HG02981 (cell line): ENCODE results near the gene AGBL2.
A peak's percentile ranks its signal among the peaks of the same experiment; 100 is the strongest.
"Not testable (repeated sequence)": the region's sequence is repeated elsewhere in the genome, so short reads cannot be mapped to it uniquely, and the experiment has no call there.

Experiments
- ATAC-seq: cut with Tn5 transposase; IDR thresholded peaks from one replicate; pipeline ENCODE4 v1.9.1; 2021; ENCODE audit warnings: mild to moderate bottlenecking, moderate library complexity; ENCODE audit not compliant: unreplicated experiment

The AGBL2 gene

DNA sequence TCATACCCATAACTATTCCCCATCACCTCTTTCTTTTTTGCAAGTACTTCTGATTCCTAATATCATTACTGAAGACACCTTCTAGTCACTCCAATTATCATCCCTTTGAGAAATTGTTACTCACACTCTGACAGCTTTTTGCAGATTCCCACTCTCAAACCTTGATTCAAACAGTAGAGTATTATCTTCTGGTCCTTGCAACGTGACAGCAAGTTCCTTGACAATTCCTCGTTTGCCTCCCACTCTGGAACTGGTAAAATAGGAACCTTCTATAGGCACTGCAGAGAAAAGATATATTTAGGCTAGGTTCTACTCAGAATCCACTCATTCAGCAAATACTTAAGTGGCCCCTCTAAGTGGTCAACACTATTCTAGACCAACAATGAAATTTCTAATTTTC is 23.2 kb downstream of the AGBL2 start:
- ATAC-seq, result no peak

DNA sequence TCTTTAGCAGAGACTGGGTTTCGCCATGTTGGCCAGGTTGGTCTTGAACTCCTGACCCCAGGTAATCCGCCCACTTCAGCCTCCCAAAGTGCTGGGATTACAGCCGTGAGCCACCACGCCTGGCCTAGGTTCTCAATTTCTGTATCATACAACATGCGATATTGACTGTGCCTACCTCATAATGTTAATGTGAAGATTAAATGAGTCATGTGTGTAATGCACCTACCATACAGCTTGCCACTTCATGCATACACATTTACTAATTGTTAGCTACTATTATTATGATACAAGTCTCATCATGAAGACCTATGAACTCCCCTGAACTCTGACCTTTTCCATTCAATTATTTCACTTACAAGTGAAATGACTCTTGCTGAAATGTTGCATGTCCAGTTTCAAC is 25.7 kb downstream of the AGBL2 start:
- no peak for ATAC-seq

- ATAC-seq, result no peak
Observed at GRCh38 chr11:47688991-47689390, 26.2 kb downstream of the AGBL2 start.

DNA sequence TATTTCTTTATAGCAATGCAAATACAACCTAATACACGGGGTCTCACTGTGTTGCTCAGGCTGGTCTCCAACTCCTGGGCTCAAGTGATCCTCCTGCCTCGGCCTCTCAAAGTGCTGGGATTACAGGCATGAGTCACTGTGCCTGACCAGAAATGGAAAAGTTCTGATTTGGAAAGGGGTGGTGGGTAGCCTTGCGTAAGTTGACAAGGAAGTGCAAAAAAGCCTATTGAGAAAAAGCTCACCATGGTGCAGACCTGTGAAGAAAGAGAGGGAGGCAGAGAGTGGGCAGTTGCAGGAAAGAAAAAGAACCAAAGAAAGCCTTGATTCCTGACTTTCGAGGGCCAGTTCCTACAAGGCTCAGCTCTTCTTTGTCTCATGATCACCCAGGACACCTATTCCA is 27.1 kb downstream of the AGBL2 start:
- ATAC-seq, result no peak

DNA sequence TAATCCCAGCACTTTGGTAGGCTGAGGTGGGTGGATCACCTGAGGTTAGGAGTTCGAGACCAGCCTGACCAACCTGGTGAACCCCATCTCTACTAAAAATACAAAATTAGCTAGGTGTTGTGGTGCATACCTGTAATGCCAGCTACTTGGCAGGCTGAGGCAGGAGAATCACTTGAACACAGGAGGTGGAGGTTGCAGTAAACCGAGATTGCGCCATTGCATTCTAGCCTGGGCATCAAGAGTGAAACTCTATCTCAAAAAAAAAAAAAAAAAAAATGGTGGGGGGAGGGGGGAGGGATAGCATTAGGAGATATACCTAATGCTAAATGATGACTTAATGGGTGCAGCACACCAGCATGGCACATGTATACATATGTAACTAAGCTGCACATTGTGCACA is 28.5 kb downstream of the AGBL2 start:
- ATAC-seq, result not testable (repeated sequence)

DNA sequence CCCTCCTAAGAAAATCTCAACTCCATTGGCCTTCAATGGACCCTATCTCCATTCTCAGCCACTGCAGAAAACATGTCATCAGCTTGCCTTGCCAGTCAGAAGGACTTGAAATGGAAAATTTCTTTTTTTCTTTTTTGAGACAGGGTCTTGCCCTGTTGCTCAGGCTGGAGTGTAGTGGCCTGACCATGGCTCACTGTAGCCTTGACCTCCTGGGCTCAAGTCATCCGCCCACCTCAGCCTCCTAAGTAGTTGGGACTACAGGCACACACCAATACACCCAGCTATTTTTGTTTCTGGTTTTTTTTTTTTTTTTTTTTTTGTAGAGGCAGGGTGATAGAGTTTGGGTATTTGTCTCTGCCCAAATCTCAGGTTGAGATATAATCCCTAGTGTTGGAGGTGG is 29.0 kb downstream of the AGBL2 start:
- no peak for ATAC-seq

- ATAC-seq, result no peak
Observed at GRCh38 chr11:47675851-47676250, 39.3 kb downstream of the AGBL2 start.

DNA sequence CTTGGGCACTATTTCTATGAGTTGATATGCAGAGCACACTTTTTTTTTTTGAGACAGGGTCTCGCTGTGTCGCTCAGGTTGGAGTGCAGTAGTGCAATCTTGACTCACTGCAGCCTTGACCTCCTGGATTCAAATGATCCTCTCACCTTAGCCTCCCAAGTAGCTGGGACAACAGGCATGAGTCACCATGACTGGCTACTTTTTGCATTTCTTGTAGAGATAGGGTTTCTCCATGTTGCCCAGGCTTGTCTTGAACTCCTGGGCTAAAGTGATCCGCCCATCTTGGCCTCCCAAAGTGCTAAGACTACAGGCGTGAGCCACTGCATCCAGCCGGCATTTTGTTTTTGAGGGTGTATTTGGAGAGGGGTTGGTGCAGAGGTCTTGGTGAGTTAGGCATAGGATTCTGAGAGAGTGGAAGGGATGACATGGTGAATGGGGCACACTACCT is 42.9 kb downstream of the AGBL2 start:
- no peak for ATAC-seq

DNA sequence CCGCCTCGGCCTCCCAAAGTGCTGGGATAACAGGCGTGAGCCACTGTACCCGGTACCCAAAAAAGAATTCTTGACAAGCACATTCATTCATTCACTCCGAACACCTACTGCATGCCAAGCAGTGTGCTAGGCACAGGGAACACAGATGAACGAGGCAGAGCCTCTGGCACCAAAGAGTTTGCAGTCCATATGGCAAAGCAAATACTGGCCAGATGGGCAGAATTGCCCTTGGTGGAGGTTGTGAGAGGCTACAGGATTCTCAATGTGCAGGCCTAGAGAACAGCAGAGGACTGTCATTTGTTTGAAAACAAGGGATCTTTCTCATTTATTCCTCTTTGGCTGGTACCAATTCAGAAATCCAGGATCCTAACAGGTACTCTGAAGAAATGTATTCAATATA is 45.3 kb downstream of the AGBL2 start:
- no peak for ATAC-seq

- ATAC-seq, result no peak
Observed at GRCh38 chr11:47668665-47669064, 46.5 kb downstream of the AGBL2 start.

- ATAC-seq, result no peak
Observed at GRCh38 chr11:47667555-47667954, 47.6 kb downstream of the AGBL2 start.

- ATAC-seq, result no peak
Observed at GRCh38 chr11:47667135-47667534, 48.0 kb downstream of the AGBL2 start.

- ATAC-seq, result not testable (repeated sequence)
Observed at GRCh38 chr11:47664936-47665335, 50.2 kb downstream of the AGBL2 start.

DNA sequence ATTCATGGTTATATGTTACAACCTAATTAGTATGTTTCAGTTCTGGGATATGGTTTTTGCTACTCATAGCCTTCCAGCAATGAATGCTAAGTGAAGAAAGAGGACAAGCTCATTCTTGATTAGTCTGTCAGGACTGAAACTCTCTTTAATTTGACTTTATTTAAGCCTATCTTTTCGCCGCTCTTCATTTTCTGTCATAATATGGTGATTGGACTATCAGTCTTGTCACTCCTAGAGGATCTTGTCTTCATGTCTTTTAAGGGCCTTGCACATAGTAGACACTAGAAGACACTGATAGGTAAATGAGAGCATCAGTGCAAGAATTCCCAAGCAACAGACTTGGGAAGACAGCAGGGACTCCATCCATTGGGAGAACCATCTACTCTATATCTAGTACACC is 53.9 kb downstream of the AGBL2 start:
- no peak for ATAC-seq

GRCh38 chr11:47659276-47659675 is 55.9 kb downstream of the AGBL2 start:
- no peak for ATAC-seq

DNA sequence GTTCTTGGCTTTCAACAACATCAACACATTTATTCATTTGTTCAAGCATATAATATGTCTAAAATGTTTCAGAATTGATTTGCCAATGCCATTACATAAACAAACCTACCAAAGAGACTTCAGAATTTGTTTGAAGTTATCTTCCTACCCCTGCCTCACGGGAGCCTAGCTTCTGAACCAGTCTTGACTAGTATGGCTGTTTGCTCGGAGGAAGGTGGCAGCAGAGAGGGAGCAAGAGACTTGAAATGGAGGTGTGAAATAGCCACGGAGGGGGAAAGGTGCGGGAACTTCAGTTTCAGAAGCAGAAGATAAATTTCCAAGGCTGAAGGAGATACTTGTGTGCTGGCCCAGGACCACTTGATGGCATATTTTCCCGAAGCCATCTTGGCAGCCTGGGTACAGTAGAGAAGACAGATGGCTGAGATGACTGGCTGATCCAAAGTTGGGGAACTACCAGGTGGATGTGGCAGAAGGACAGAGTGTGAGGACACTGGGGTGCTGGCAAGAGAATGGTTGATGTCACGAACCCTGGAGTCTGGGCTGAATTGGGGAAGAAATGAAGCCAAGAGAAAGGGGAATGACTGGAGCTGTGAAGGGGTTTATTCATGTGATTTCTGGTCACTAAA is 58.8 kb downstream of the AGBL2 start:
- no peak for ATAC-seq

GRCh38 chr11:47651818-47652469 is 63.2 kb downstream of the AGBL2 start:
- no peak for ATAC-seq

- ATAC-seq, result no peak
Observed at GRCh38 chr11:47649276-47649675, 65.9 kb downstream of the AGBL2 start.

DNA sequence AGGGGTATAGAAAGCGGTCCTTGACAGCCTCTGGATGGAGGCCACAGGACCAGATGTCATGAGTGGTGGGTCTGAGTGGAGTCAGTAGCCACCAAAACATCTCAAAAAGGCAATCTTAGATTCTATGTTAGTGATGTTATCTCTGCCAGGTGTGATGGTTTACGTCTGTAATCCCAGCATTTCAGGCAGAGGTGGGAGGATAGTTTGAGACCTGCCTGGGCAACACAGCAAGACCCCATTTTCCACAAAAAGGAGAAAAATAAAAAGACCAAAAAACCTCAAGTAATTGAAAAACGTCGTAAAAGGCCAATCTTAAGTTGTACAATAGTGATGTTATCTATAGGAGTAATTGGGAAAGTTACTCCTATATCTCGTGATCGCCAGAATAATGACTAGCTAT is 69.2 kb downstream of the AGBL2 start:
- no peak for ATAC-seq

DNA sequence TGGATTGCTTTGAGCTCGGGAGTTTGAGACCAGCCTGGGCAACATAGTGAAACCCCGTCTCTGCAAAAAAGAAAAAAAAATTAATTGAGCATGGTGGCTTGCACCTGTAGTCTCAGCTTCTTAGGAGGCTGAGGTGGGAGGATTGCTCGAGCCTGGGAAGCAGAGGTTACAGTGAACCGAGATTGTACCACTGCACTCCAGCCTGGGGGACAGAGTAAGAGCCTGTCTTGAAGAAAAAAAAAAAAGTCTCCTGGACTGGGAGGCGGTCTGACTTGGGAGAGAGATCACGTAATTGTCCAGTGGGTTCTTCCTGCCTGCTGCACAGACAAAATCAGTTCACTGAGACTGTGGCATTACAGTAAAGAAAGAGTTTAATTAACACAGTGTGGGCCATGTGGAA is 69.7 kb downstream of the AGBL2 start:
- no peak for ATAC-seq

DNA sequence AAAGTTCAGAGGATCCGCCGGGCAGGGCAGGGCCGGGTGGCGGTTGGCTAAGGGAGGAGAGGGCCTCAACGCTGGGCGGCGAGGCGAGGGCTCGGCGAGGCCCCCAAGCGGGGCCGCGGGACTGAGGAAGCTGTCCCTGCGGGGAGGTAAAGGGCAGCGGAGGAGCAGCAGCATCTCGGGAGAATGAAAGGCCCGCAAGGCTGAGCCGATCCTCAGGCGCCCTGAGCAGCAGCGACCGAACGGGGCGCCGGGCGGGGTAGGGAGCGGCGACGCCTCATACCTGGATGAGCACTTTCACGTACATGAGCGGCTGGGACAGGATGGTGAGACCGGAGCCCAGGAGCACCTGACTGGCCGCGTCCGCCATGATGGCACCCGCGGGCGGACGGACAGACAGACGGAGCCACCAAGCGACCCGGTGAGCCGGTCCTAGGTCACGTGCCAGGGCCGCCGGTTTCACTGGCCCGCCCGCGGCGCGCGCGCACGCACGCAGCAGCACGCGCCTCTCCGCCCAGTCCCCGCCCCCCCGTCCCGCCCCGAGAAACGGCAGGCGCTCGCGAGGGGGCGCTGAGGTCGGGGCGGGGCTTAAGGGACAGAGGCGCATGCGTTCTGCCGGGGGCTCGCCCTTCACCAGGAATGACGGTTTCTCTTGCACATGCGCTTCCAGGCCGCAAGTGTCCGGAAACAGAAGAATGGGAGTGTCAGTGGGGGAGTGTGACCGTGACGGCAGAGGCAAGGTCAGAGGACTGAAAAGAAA is 72.9 kb downstream of the AGBL2 start, which contains the start of gene MTCH2:
Gene MTCH2 (minus strand): TSS at position 461 of the 757 bp plus-strand sequence. CDS start 94 bp downstream, at position 367.
- ATAC-seq, result peak; percentile 85

DNA sequence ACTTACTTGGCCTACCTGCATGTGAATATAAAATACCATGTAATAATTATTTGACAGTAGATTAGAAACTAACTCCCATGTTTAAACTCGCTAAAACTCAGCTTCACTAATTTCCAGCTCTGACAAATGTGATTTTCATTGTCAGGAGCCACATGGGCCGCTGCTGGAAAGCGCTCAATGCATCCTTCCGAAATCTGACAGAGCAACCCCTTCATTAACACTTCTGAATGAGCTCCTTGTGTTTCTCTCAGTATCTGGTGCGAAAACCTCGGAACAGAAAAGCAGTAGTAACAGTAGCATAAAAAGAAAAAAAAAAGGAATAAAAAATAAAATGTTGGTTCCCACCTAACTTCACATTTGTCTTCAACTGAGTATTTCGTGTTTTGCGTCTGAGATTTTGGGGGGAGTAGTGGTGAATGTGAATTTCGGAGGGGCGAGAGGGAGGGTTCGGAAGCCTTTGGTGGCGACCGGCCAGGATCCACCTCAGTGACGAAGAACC is 73.5 kb downstream of the AGBL2 start:
- ATAC-seq, result no peak
